GM12878 (cell line): Measurements from ENCODE around the gene PRDM16. TPM values are rescaled to one million over a fixed set of nuclear protein-coding genes. Genes with fewer than 3 reads are reported as not detected.

Experiments used
- ATAC-seq: fragments of 200-7000 bp; cut with Tn5 transposase; 3 replicates; pipeline ENCODE4 v1.9.1; 2020; ENCODE audit warnings: mild to moderate bottlenecking, moderate library complexity
- BruUV-seq: library from RNA; stranded (reverse); fragments of 400-500 nt; replicated peaks from 2 replicates; lab custom pipeline; 2021; lab: Mats Ljungman, UMichigan
- CTCF ChIA-PET: fragments of 300-600 bp; sonication (Branson Sonifier 250); formaldehyde crosslinking; extraction: SDS; loops from one replicate; lab custom pipeline; 2021; ENCODE audit warnings: inconsistent platforms; lab: Yijun Ruan, JAX
- POLR2A ChIA-PET: fragments of 350-600 bp; formaldehyde crosslinking; extraction: SDS; loops from one replicate; lab custom pipeline; 2021; ENCODE audit warnings: inconsistent platforms; lab: Charles Lee
- RAD21 ChIA-PET: fragments of 300-600 bp; sonication (Branson Sonifier 250); formaldehyde crosslinking; loops from one replicate; lab custom pipeline; 2023; ENCODE audit warnings: antibody characterized with exemption; ENCODE audit not compliant: unreplicated experiment; lab: Charles Lee
- SMC1A ChIA-PET: fragments of 300-600 bp; sonication (Branson Sonifier 250); formaldehyde crosslinking; loops from one replicate; lab custom pipeline; 2023; ENCODE audit not compliant: unreplicated experiment, uncharacterized antibody; lab: Charles Lee
- DNase-seq: peaks from one replicate; pipeline ENCODE4 v3.0.0-alpha.2; 2011; ENCODE audit warnings: low read depth, low spot score
- FAIRE-seq: peaks from 3 replicates; lab custom pipeline; 2011; peaks lifted over from hg19 to GRCh38; lab: Jason Lieb, UNC
- H2AFZ ChIP-seq: 2 replicates; pipeline ENCODE4 v1.6.0; 2011; ENCODE audit warnings: low read depth, low read length, control low read depth; ENCODE audit not compliant: control insufficient read depth
- H3K27ac ChIP-seq: 2 replicates; pipeline ENCODE4 v1.5.1; 2011; ENCODE audit warnings: control low read depth; ENCODE audit not compliant: control insufficient read depth, insufficient read depth
- H3K27me3 ChIP-seq, 2 experiments: replicated peaks in 1 of 2; 2 replicates each; pipeline versions ENCODE4 v1.6.0 to v1.6.1; 2011; ENCODE audit warnings: low read length in 1 of 2; ENCODE audit not compliant: control insufficient read depth in 2 of 2, insufficient read depth in 2 of 2
- H3K36me3 ChIP-seq, 2 experiments: 2 replicates each; pipeline ENCODE4 v1.5.1; 2011; ENCODE audit warnings: low read length in 1 of 2; ENCODE audit not compliant: control insufficient read depth in 2 of 2, insufficient read depth in 2 of 2
- H3K4me1 ChIP-seq: 2 replicates; pipeline ENCODE4 v1.6.1; 2011; ENCODE audit warnings: mild to moderate bottlenecking, low read length, moderate library complexity, mixed read lengths; ENCODE audit not compliant: control insufficient read depth, insufficient read depth
- H3K4me2 ChIP-seq: 2 replicates; pipeline ENCODE4 v1.6.0; 2011; ENCODE audit warnings: control low read depth; ENCODE audit not compliant: control insufficient read depth, insufficient read depth
- H3K4me3 ChIP-seq: fragments of 200-600 bp; sonication (generic); 2 replicates; pipeline ENCODE4 v1.5.1; 2016
- H3K79me2 ChIP-seq: 2 replicates; pipeline ENCODE4 v1.6.0; 2011; ENCODE audit warnings: low read length; ENCODE audit not compliant: control insufficient read depth, insufficient read depth
- H3K9ac ChIP-seq: 2 replicates; pipeline ENCODE4 v1.8.0; 2011; ENCODE audit warnings: low read length, control low read depth, mixed read lengths; ENCODE audit not compliant: control insufficient read depth, insufficient read depth
- H3K9me3 ChIP-seq: replicated peaks from 3 replicates; pipeline ENCODE4 v1.5.1; 2011; ENCODE audit warnings: mild to moderate bottlenecking, low read length; ENCODE audit not compliant: control insufficient read depth, insufficient read depth
- H4K20me1 ChIP-seq: 2 replicates; pipeline ENCODE4 v1.6.0; 2011; ENCODE audit not compliant: control insufficient read depth, insufficient read depth
- BHLHE40 ChIP-seq, 2 experiments: fragments of 450-650 bp in 1 of 2; IDR thresholded peaks; 2 replicates each; pipeline ENCODE4 v1.6.1; 2011 to 2017; ENCODE audit warnings: low read depth in 2 of 2, borderline replicate concordance in 1 of 2, improper control_type of control experiment in 1 of 2, low read length in 1 of 2, mild to moderate bottlenecking in 1 of 2
- CBFB ChIP-seq: IDR thresholded peaks from 2 replicates; pipeline ENCODE4 v1.6.1; 2016; ENCODE audit warnings: antibody characterized with exemption, low read depth
- CREM ChIP-seq: IDR thresholded peaks from 2 replicates; pipeline ENCODE4 v1.6.1; 2014; ENCODE audit warnings: antibody characterized with exemption, low read depth
- CTCF ChIP-seq, 3 experiments: IDR thresholded peaks in 2 of 3; conservative IDR thresholded peaks in 1 of 3; 2 replicates each; pipeline ENCODE4 v1.5.1; 2011; ENCODE audit warnings: low read depth in 3 of 3, low read length in 3 of 3, mild to moderate bottlenecking in 3 of 3, control low read depth in 2 of 3, moderate library complexity in 2 of 3, inconsistent platforms in 1 of 3, mixed read lengths in 1 of 3; ENCODE audit not compliant: control insufficient read depth in 2 of 3, insufficient read depth in 1 of 3; ENCODE audit errors: extremely low read depth in 1 of 3
- ESRRA ChIP-seq: IDR thresholded peaks from 2 replicates; pipeline ENCODE4 v1.6.1; 2012; ENCODE audit warnings: mild to moderate bottlenecking, low read length, improper control_type of control experiment
- IKZF2 ChIP-seq, 2 experiments: fragments of 450-650 bp; IDR thresholded peaks; 2 replicates each; pipeline ENCODE4 v1.6.1; 2017; ENCODE audit warnings: mild to moderate bottlenecking in 2 of 2, moderate library complexity in 2 of 2
- NFXL1 ChIP-seq: fragments of 450-650 bp; IDR thresholded peaks from 2 replicates; pipeline ENCODE4 v1.6.1; 2017; ENCODE audit warnings: antibody characterized with exemption, mild to moderate bottlenecking, borderline replicate concordance
- PBX3 ChIP-seq: IDR thresholded peaks from 2 replicates; pipeline ENCODE4 v1.6.1; 2011; ENCODE audit warnings: mild to moderate bottlenecking, low read depth, low read length, moderate library complexity; ENCODE audit not compliant: insufficient replicate concordance
- RCOR1 ChIP-seq: conservative IDR thresholded peaks from 2 replicates; pipeline ENCODE4 v1.6.1; 2012; ENCODE audit warnings: low read depth, low read length, improper control_type of control experiment
- SMAD5 ChIP-seq: IDR thresholded peaks from 2 replicates; pipeline ENCODE4 v1.6.1; 2016; ENCODE audit warnings: antibody characterized with exemption, low read depth
- SP1 ChIP-seq: IDR thresholded peaks from one replicate; pipeline ENCODE4 v1.6.1; 2011; ENCODE audit warnings: low read depth, low read length
- SREBF1 ChIP-seq: IDR thresholded peaks from 2 replicates; pipeline ENCODE4 v1.6.1; 2012; ENCODE audit warnings: mild to moderate bottlenecking, low read length
- SRF ChIP-seq, 2 experiments: IDR thresholded peaks; 2 replicates each; pipeline ENCODE4 v1.6.1; 2011; ENCODE audit warnings: low read depth in 2 of 2, low read length in 2 of 2, mild to moderate bottlenecking in 1 of 2, moderate library complexity in 1 of 2
- YY1 ChIP-seq: IDR thresholded peaks from 2 replicates; pipeline ENCODE4 v1.6.1; 2011; ENCODE audit warnings: low read depth, mild to moderate bottlenecking, low read length
- ZNF24 ChIP-seq: fragments of 450-650 bp; IDR thresholded peaks from 2 replicates; pipeline ENCODE4 v1.6.1; 2017; ENCODE audit warnings: antibody characterized with exemption, mild to moderate bottlenecking
- WGBS: methylation state at CpG from one replicate; pipeline ENCODE4 v1.1.6; 2016; ENCODE audit warnings: low lambda C conversion rate; ENCODE audit not compliant: insufficient replicate concordance, insufficient coverage; ENCODE audit errors: missing lambda C conversion rate; 5-methylcytosine and 5-hydroxymethylcytosine counted together
- in situ Hi-C: fragments of 300-500 bp; cut with MboI; formaldehyde crosslinking; loops from 9 replicates; pipeline ENCODE4 v1.14.3; 2018; ENCODE audit warnings: mixed read lengths
- intact Hi-C: fragments of 100-400 bp; cut with micrococcal nuclease; formaldehyde crosslinking; loops from one replicate; pipeline ENCODE4 v1.14.2; 2022; ENCODE audit not compliant: unreplicated experiment
- polyA plus RNA-seq, 11 experiments: library from polyadenylated mRNA; depleted of rRNA in 4 of 11; unstranded in 6 of 11; stranded (reverse) in 5 of 11; fragments of >200 nt; fragmentation: Nextera tagmentation in 4 of 11; fragmentation: Illumina TruSeq in 1 of 11; extraction: Ambion mirVana in 4 of 11; extraction: Trizol in 1 of 11; gene quantifications; 1 replicate in 1 of 11; 2 replicates in 10 of 11; pipeline versions ENCODE4 v1.2.1 to v1.2.3, GENCODE V29; 2011 to 2016; ENCODE audit warnings: inconsistent platforms in 2 of 11, missing spikeins in 2 of 11, low read depth in 1 of 11
- total RNA-seq, 4 experiments: library from RNA; depleted of rRNA in 3 of 4; stranded (reverse); fragments of >200 nt in 3 of 4; fragmentation: Illumina TruSeq in 1 of 4; extraction: Trizol in 1 of 4; gene quantifications; 2 replicates each; pipeline versions ENCODE4 v1.2.1 to v1.2.3, GENCODE V29; 2013 to 2021

The PRDM16 gene
- total and polyA plus RNA-seq, 10 of the 15 experiments (the other 5 are each of a cell fraction or from before 2014, with no cell fraction given), result 0.03 TPM; not detected in 9

GRCh38 chr1:3160647-3161145 is 91.7 kb downstream of the PRDM16 start:
- RAD21 ChIA-PET, result no interaction called here
- Histone ChIP-seq H2AFZ (no peak overlapping the region), H3K4me2 (no peak overlapping the region), H3K27ac (no peak overlapping the region), H4K20me1 (no peaks in the 10 kb centered on the region), H3K79me2 (no peaks in the 10 kb centered on the region), H3K36me3 (no peaks in the 10 kb centered on the region), H3K9ac (no peak overlapping the region), H3K4me3 (no peak overlapping the region), H3K27me3 (no peaks in the 10 kb centered on the region), H3K9me3 (no peaks in the 10 kb centered on the region; the same call in 2 of the 3 replicates), H3K4me1 (no peaks in the 10 kb centered on the region)
- TF ChIP-seq SP1 (no peak), YY1 (no peak), RCOR1 (no peak), SRF (IDR thresholded peaks at IDR 0.05; ENCODE audit: low read depth in 2 of 2, low read length in 2 of 2) (no peak), SREBF1 (no peak), ZNF24 (no peak), NFXL1 (no peak), CREM (no peak), BHLHE40 (IDR thresholded peaks at IDR 0.05; ENCODE audit: borderline replicate concordance in 1 of 2, low read depth in 2 of 2, low read length in 1 of 2) (no peak), CBFB (no peak), IKZF2 (IDR thresholded peaks at IDR 0.05) (no peak), SMAD5 (no peak), PBX3 (no peak), ESRRA (no peak), CTCF (IDR thresholded peaks at IDR 0.05 in 2 of 3, conservative IDR thresholded peaks at IDR 0.05 in 1 of 3; ENCODE audit: control insufficient read depth in 2 of 3, extremely low read depth in 1 of 3, insufficient read depth in 1 of 3, low read depth in 3 of 3, low read length in 3 of 3) (no peak)
- FAIRE-seq (no peak), ATAC-seq (no peak), DNase-seq (no peak)
- in situ Hi-C loops, result no loop called here
- intact Hi-C loops, result no loop called here
- no TSS peak for BruUV-seq
- SMC1A ChIA-PET, result no interaction called here
- 18% methylated on average over 12 of the region's 12 CpGs for WGBS
- POLR2A ChIA-PET, result no interaction called here
- CTCF ChIA-PET, result interaction anchor here (0.7 kb wide), 1 partner anchor 404 kb away, joined by 3 read pairs; no protein-coding TSS in a partner anchor
